GM10266 (cell line): ENCODE data around the gene ONECUT2.
"Not testable (repeated sequence)": the region's sequence is repeated elsewhere in the genome, so short reads cannot be mapped to it uniquely, and the experiment has no call there.

Source experiments
- DNase-seq: peaks from one replicate; pipeline ENCODE4 v3.0.0; 2012; ENCODE audit errors: extremely low spot score
- TF ChIP-seq, protein P1 (sequence below): IDR thresholded peaks from 2 replicates; pipeline ENCODE4 v1.5.1; 2012; ENCODE audit warnings: mild to moderate bottlenecking, low read depth; ENCODE audit not compliant: control insufficient read depth, insufficient read depth; ENCODE audit errors: missing control alignments

Gene ONECUT2

GRCh38 chr18:57518533-57518932 lies 83.4 kb downstream of the ONECUT2 start:
- TF ChIP-seq, protein P1, sequence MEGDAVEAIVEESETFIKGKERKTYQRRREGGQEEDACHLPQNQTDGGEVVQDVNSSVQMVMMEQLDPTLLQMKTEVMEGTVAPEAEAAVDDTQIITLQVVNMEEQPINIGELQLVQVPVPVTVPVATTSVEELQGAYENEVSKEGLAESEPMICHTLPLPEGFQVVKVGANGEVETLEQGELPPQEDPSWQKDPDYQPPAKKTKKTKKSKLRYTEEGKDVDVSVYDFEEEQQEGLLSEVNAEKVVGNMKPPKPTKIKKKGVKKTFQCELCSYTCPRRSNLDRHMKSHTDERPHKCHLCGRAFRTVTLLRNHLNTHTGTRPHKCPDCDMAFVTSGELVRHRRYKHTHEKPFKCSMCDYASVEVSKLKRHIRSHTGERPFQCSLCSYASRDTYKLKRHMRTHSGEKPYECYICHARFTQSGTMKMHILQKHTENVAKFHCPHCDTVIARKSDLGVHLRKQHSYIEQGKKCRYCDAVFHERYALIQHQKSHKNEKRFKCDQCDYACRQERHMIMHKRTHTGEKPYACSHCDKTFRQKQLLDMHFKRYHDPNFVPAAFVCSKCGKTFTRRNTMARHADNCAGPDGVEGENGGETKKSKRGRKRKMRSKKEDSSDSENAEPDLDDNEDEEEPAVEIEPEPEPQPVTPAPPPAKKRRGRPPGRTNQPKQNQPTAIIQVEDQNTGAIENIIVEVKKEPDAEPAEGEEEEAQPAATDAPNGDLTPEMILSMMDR = no peak
- DNase-seq = no peak

DNA sequence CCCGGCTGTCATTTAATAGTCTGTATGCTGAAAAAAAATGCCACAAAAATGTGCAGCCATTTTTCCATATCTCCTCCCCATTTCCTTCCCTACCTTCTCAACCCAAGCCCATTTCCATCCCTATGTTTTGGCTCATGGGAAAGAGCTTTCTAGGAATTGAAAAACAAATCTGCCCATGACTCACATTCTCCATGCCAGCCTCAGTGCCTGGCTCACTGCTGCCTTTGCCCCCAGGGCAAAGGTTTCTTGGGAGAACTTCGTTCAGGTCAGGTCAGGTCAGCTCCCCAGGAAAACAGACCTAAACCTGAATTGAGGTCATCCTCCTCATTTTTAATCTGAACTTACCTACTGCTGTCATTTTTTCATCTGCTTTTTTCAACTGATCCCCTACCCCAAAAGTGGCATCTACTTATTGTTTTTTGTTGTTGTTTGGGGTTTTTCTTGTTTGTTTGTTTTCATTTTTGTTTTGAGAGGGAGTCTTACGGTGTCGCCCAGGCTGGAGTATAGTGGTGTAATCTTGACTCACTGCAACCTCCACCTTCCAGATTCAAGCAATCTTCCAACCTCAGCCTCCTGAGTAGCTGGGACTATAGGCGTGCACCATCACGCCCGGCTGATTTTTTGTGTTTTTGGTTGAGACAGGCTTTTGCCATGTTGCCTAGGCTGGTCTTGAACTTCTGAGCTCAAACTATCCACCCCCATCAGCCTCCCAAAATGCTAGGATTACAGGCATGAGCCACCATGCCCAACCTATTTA lies 84.7 kb downstream of the ONECUT2 start:
- TF ChIP-seq, protein P1 = no peak
- no peak for DNase-seq

- not testable (repeated sequence) for DNase-seq
Observed at GRCh38 chr18:57522348-57522747, 87.2 kb downstream of the ONECUT2 start.

GRCh38 chr18:57523171-57523956 lies 88.2 kb downstream of the ONECUT2 start:
- DNase-seq = no peak
- TF ChIP-seq, protein P1 = no peak

DNA sequence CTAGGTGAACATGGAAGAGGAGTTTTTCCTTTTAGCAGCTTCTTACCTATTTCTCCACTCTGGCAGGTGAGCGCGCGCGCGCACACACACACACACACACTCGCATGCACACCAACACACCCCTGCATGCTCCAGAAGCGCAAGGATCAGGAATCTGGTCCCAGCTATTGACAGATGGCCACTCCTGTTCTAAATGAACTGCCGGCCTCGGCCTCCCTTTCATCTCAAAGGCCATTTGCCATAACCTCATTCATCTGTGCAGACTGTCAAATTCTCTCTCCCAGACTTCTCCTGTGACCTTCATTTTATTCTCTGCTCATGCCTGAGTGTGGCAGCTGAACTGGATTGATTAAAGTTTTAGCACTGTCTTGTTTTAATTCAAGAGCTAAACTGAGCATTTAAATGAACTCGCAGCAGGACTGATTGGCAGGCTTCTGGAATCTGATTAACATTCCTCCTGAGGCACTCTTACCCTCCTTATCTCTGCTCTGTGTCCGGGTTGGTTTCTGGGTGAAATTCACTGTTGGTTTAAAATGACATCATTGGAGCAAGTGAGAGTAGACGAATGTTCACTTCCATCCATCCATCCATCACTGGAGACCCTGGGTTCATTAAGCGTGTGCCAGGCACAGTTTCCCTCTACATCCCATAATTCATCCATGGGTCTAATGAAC lies 92.5 kb downstream of the ONECUT2 start:
- TF ChIP-seq, protein P1 = no peak
- DNase-seq = no peak

- TF ChIP-seq, protein P1 = no peak
- DNase-seq = no peak
Observed at GRCh38 chr18:57529151-57529550, 94.0 kb downstream of the ONECUT2 start.

GRCh38 chr18:57533006-57533867 lies 98.1 kb downstream of the ONECUT2 start:
- TF ChIP-seq, protein P1 = no peak
- DNase-seq = no peak
